Neural progenitor cell (in vitro differentiated cells): ENCODE measurements around the gene MMD. TPM values are rescaled to one million over a fixed set of nuclear protein-coding genes. Genes with fewer than 3 reads are reported as not detected.

ENCODE experiments used
- DNase-seq: peaks from one replicate; pipeline ENCODE4 v3.0.0-alpha.2; 2016; ENCODE audit warnings: low spot score
- H2AFZ ChIP-seq: fragments of 200-600 bp; sonication (generic); replicated peaks from 2 replicates; pipeline ENCODE4 v1.6.1; 2016; ENCODE audit warnings: antibody characterized with exemption
- H3F3A ChIP-seq: fragments of 200-600 bp; sonication (generic); 2 replicates; pipeline ENCODE4 v1.6.1; 2016; ENCODE audit warnings: antibody characterized with exemption, low read depth
- H3K27ac ChIP-seq: fragments of 200-600 bp; sonication (generic); 2 replicates; pipeline ENCODE4 v1.5.1; 2016; ENCODE audit warnings: mild to moderate bottlenecking
- H3K27me3 ChIP-seq: fragments of 200-600 bp; sonication (generic); 2 replicates; pipeline ENCODE4 v1.6.1; 2016; ENCODE audit warnings: mild to moderate bottlenecking, moderate library complexity
- H3K36me3 ChIP-seq: fragments of 200-600 bp; sonication (generic); 2 replicates; pipeline ENCODE4 v1.5.1; 2016
- H3K4me1 ChIP-seq: fragments of 200-600 bp; sonication (generic); 2 replicates; pipeline ENCODE4 v1.6.1; 2016; ENCODE audit warnings: mixed run types
- H3K4me2 ChIP-seq: fragments of 200-600 bp; sonication (generic); 2 replicates; pipeline ENCODE4 v1.6.1; 2016
- H3K4me3 ChIP-seq: fragments of 200-600 bp; sonication (generic); 2 replicates; pipeline ENCODE4 v1.5.1; 2016
- H3K79me2 ChIP-seq: fragments of 200-600 bp; sonication (generic); 2 replicates; pipeline ENCODE4 v1.6.1; 2016; ENCODE audit warnings: low read depth
- H3K9ac ChIP-seq: fragments of 200-600 bp; sonication (generic); 2 replicates; pipeline ENCODE4 v1.6.1; 2016
- H3K9me3 ChIP-seq: fragments of 200-600 bp; sonication (generic); 2 replicates; pipeline ENCODE4 v1.5.1; 2016; ENCODE audit warnings: low read depth
- H4K20me1 ChIP-seq: fragments of 200-600 bp; sonication (generic); 2 replicates; pipeline ENCODE4 v1.6.1; 2016; ENCODE audit warnings: low read depth
- H3K27ac Mint-ChIP-seq: 3 replicates; pipeline ENCODE4 v1.8.0; 2021; ENCODE audit warnings: mixed read lengths
- H3K27me3 Mint-ChIP-seq: 2 replicates; pipeline ENCODE4 v1.8.0; 2022; ENCODE audit warnings: low read depth, mild to moderate bottlenecking, inconsistent platforms, moderate library complexity, mixed read lengths; ENCODE audit not compliant: insufficient read depth
- H3K36me3 Mint-ChIP-seq: 3 replicates; pipeline ENCODE4 v1.8.0; 2021; ENCODE audit warnings: mixed read lengths
- H3K4me1 Mint-ChIP-seq: 3 replicates; pipeline ENCODE4 v1.8.0; 2021; ENCODE audit warnings: mixed read lengths
- H3K4me3 Mint-ChIP-seq: 3 replicates; pipeline ENCODE4 v1.8.0; 2021; ENCODE audit warnings: mild to moderate bottlenecking, moderate library complexity, mixed read lengths
- H3K9me3 Mint-ChIP-seq: 3 replicates; pipeline ENCODE4 v1.8.0; 2020; ENCODE audit warnings: mixed read lengths
- EZH2 ChIP-seq: fragments of 200-600 bp; sonication (generic); IDR thresholded peaks from 2 replicates; pipeline ENCODE4 v1.6.1; 2017; ENCODE audit warnings: antibody characterized with exemption, mild to moderate bottlenecking, moderate library complexity
- EZH2phosphoT487 ChIP-seq: fragments of 200-600 bp; sonication (generic); IDR thresholded peaks from 2 replicates; pipeline ENCODE4 v1.6.1; 2017; ENCODE audit warnings: antibody characterized with exemption
- total RNA-seq: library from RNA; depleted of rRNA; stranded (reverse); fragments of >200 nt; gene quantifications from 2 replicates; pipeline ENCODE4 v1.2.3, GENCODE V29; 2015; ENCODE audit warnings: low replicate concordance
- TF ChIP-seq, protein P1 (sequence below): fragments of 200-600 bp; sonication (generic); IDR thresholded peaks from 2 replicates; pipeline ENCODE4 v1.5.1; 2017; ENCODE audit warnings: antibody characterized with exemption, mild to moderate bottlenecking

The MMD gene
- total RNA-seq, 1 donor from 2014 or later: 122 TPM

DNA sequence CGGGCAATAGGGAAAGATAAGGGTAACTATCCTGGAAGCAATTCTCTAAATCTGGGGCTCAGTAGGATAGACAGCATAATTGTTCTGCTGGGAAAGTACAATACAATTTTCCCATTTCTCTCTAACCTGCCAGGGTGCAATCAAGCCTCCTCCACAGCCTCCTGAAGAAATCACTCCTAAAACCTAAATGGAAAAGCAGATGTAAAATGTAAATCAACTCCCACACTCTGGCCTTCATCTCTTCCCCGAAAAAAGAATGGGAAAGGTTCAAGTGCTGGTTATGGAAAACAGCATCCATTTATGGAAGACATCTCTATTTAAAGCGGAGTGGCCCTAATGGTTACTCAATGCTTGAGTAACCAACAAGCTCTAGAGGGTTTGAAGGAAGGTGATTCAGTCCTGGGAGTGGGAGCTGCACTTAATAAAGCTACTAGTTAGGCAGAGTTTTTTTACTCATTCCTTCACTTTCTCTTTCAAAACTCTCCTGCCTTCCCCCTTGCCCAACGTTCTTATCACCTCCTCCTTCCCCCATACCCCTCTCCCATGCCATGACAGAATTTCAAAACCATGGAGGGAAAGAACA lies 5.1 kb downstream of the MMD start:
- Histone ChIP-seq H3K36me3 (peaks cover 7% of the 10 kb centered on the region), H3K9ac (no peak overlapping the region), H3K27ac (no peak overlapping the region), H4K20me1 (peaks cover 18% of the 10 kb centered on the region), H3K4me1 (peaks cover 19% of the 10 kb centered on the region), H3K27me3 (no peaks in the 10 kb centered on the region), H3K4me2 (no peak overlapping the region), H3K9me3 (no peaks in the 10 kb centered on the region), H2AFZ (no peak overlapping the region), H3K4me3 (no peak overlapping the region), H3F3A (no peaks in the 10 kb centered on the region), H3K79me2 (peaks cover 73% of the 10 kb centered on the region)
- no peak overlapping the region for H3K4me3 Mint-ChIP-seq
- H3K9me3 Mint-ChIP-seq: peaks cover 16% of the 10 kb centered on the region
- H3K27me3 Mint-ChIP-seq: peaks cover 2% of the 10 kb centered on the region
- peaks cover 13% of the 10 kb centered on the region for H3K4me1 Mint-ChIP-seq
- no peak for DNase-seq
- TF ChIP-seq, protein P1, sequence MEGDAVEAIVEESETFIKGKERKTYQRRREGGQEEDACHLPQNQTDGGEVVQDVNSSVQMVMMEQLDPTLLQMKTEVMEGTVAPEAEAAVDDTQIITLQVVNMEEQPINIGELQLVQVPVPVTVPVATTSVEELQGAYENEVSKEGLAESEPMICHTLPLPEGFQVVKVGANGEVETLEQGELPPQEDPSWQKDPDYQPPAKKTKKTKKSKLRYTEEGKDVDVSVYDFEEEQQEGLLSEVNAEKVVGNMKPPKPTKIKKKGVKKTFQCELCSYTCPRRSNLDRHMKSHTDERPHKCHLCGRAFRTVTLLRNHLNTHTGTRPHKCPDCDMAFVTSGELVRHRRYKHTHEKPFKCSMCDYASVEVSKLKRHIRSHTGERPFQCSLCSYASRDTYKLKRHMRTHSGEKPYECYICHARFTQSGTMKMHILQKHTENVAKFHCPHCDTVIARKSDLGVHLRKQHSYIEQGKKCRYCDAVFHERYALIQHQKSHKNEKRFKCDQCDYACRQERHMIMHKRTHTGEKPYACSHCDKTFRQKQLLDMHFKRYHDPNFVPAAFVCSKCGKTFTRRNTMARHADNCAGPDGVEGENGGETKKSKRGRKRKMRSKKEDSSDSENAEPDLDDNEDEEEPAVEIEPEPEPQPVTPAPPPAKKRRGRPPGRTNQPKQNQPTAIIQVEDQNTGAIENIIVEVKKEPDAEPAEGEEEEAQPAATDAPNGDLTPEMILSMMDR: no peak
- TF ChIP-seq EZH2phosphoT487 (no peak), EZH2 (no peak)
- H3K27ac Mint-ChIP-seq: no peak overlapping the region
- peaks cover 43% of the 10 kb centered on the region for H3K36me3 Mint-ChIP-seq

DNA sequence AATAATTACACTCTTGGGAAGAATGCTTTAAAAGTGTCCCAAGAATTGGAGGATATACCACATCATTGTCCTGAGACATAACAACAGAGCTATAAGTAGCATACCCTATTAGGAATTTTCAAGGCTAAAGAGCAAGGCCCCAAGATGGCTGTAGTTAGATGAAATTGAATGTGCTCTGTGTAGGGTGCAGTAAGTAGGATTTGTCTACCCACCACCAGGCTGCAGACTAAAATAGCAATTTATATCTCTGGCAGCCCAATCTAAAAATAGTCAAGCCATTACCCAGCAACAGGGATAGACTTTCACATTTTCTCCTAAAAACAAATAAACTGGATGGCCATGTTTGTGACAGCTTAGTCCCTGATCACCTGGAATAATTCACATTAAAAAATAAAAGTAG lies 5.6 kb downstream of the MMD start:
- H3K36me3 ChIP-seq: peaks cover 7% of the 10 kb centered on the region
- no peak overlapping the region for H3K4me2 ChIP-seq
- H2AFZ ChIP-seq: no peak overlapping the region
- TF ChIP-seq, protein P1: no peak
- no peak for TF ChIP-seq EZH2phosphoT487
- no peak for TF ChIP-seq EZH2
- H4K20me1 ChIP-seq: peaks cover 18% of the 10 kb centered on the region
- H3K27me3 Mint-ChIP-seq: peaks cover 2% of the 10 kb centered on the region
- no peak for DNase-seq
- no peak overlapping the region for H3K9ac ChIP-seq
- no peaks in the 10 kb centered on the region for H3K27me3 ChIP-seq
- no peak overlapping the region for H3K4me3 Mint-ChIP-seq
- H3K36me3 Mint-ChIP-seq: peaks cover 48% of the 10 kb centered on the region
- peaks cover 70% of the 10 kb centered on the region for H3K79me2 ChIP-seq
- no peak overlapping the region for H3K27ac Mint-ChIP-seq
- peaks cover 16% of the 10 kb centered on the region for H3K9me3 Mint-ChIP-seq
- peaks cover 13% of the 10 kb centered on the region for H3K4me1 Mint-ChIP-seq
- no peak overlapping the region for H3K27ac ChIP-seq
- H3F3A ChIP-seq: no peaks in the 10 kb centered on the region
- H3K9me3 ChIP-seq: no peaks in the 10 kb centered on the region
- no peak overlapping the region for H3K4me3 ChIP-seq
- H3K4me1 ChIP-seq: peaks cover 19% of the 10 kb centered on the region

DNA sequence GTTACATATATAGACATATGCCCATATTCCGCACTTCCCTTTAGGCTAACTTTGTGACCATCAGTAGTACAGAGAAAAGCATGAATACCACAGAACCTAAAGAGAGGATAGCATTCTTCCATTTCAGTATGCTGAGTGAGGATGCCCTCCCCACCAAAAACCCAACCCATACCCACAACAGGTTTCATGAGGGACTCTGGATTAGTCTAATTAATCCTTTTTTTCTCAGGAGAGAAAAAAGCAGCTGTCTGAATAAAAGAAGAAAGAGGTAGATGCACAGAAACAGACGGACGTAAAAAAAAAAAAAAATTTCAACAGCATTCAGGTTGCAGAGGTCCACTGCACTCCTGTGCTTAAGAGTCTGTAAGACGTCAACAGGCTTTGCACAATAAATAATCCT lies 6.7 kb downstream of the MMD start:
- no peak overlapping the region for H3K27ac ChIP-seq
- H3K4me2 ChIP-seq: peak overlapping the region; percentile 61
- H3K4me3 ChIP-seq: peak overlapping the region; percentile 10
- no peak overlapping the region for H3K9ac ChIP-seq
- H3F3A ChIP-seq: no peaks in the 10 kb centered on the region
- Mint-ChIP-seq H3K27me3 (no peaks in the 10 kb centered on the region), H3K4me1 (peaks cover 8% of the 10 kb centered on the region), H3K27ac (no peak overlapping the region), H3K4me3 (no peak overlapping the region), H3K36me3 (peaks cover 54% of the 10 kb centered on the region), H3K9me3 (peaks cover 16% of the 10 kb centered on the region)
- H3K9me3 ChIP-seq: no peaks in the 10 kb centered on the region
- TF ChIP-seq EZH2phosphoT487: no peak
- TF ChIP-seq EZH2: no peak
- TF ChIP-seq, protein P1: no peak
- peak; percentile 3 for DNase-seq
- peaks cover 60% of the 10 kb centered on the region for H3K79me2 ChIP-seq
- H3K4me1 ChIP-seq: peaks cover 14% of the 10 kb centered on the region
- H4K20me1 ChIP-seq: peaks cover 13% of the 10 kb centered on the region
- H2AFZ ChIP-seq: no peak overlapping the region
- peaks cover 15% of the 10 kb centered on the region for H3K36me3 ChIP-seq
- no peaks in the 10 kb centered on the region for H3K27me3 ChIP-seq
